Measurements from ENCODE around the gene CYB561.

The CYB561 gene

GRCh38 chr17:63418540-63418939 is 27.6 kb downstream of the CYB561 start:
- no peak for DNase-seq

DNA sequence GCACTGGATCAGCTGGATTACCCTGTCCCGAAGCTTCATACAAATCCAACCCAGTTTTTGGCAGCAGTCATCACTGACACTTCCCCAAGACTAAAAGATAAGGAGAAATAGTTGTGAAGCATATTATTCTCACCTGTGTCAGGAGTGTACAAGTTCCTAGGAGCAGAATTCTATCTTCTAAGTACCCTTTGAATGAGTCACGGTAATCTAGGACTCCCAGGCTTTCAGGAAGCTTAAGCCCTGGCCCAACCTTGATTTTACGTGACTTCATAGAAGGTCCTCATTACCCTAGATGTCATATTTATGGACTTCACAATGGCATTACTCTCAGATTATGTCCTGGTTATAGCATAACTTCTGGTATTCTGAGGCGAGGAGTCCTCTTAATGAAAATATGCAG is 31.9 kb downstream of the CYB561 start:
- no peak for DNase-seq

- DNase-seq = no peak
These were observed 33.0 kb downstream of the CYB561 start for GRCh38 chr17:63413128-63413527.

- DNase-seq = no peak
These were observed 33.9 kb downstream of the CYB561 start for GRCh38 chr17:63412234-63412633.

GRCh38 chr17:63407741-63408330 is 38.3 kb downstream of the CYB561 start:
- no peak for DNase-seq

DNA sequence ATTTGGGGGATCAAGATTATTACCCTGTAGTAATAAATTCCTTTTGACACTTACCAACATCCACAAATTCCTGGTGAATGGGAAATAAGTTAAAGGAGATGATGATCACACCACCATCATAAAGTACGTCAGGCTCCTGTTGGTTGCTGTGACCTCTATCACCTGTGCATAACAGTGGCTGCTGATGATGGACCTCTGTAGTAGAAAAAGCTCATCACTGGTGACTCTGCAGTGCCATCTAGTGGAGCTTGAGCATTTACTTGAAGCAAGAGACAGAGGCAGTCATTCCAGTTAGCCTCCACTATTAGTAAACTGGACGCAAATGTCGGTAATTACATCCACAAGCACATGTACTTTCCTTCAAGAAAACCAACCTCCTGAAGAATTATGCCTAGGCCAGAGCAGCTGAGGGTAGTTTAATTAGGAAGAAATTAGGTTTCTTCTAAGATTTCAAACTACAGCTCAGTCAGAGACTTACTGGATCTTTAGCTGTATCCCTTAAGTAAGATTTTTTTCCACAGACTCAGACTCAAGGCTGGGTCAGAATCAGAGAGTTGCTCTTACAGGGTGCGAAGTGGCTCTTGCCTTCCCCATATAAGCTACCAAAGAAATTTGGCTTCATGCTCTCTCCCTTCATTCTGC is 39.3 kb downstream of the CYB561 start:
- DNase-seq = peak in 33 of 51 donors; percentile 6 to 83 (median 50)

GRCh38 chr17:63405741-63406261 is 40.3 kb downstream of the CYB561 start:
- DNase-seq = peak in 1 of 51 donors; percentile 33

DNA sequence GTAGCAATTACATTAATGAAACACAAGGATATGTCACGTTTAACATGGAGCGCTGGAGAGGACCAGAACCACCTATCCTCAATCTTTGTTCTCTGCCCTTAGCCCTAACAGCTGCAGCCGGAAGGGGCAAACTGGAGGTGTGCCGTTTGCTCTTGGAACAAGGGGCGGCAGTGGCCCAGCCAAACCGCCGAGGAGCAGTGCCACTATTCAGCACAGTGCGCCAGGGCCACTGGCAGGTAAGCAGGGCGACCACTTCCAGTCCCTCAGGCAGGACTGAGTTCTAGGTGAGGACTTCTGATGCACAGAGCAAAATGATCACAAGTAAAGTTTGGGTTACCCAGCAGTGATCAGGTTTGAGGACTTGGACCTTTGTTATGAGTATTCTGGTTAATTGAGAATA is 41.1 kb downstream of the CYB561 start:
- DNase-seq = no peak

DNA sequence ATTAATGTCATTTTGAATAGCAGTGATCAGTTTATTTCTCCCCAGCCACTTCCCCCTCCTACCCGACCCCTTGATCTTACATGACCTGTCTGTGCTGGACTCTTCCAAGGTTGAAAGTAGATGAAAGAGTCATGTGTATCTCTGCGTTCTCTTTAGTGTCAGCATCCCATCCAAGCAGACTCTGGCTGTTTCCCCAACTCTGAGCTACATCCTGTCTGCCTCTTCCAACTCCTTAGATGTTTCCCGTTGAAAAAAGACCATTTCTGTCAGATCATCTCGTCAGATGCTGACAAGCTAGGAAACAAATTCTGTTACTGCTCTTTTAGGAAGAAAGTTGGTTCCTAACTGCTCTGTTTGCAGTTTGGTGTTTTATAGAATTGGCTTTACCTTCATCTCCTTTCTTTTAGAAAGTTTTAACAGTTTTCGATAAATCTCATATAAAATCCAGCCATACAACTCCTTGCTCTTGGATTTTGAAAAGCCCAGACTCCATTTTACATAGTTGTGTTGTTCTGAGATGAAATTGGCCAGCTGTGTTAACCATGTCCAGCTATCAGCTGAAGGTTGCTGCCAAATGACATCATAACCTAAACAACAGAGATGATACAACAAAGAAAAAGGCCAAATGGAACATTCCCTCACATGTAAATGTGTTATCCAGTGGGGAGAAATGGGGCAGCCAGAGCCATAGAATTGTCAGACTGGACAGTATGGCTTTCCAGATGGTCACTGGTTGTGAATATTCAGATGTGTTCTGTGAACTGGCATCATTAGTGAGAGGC is 43.5 kb downstream of the CYB561 start:
- peak in 1 of 51 donors; percentile 39 for DNase-seq

DNA sequence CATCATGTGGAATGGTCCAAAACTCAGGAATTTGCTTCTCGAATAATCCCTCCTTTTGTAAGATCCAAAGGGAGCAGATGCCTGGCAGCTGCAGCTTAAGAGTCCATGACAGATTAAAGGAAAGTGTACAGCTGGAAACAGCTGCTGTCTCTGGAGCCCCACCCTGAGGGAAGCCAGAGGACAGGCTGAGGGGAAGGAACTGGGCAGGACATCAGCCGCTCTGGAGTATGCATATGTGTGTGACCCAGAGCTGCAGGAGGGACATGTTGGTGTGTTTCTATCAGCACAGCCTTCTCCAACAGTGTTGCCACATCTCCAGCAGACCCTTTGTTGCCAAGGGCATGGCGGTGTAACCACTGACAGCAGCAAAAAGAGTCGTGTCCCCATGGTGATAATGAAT is 46.2 kb downstream of the CYB561 start:
- peak in 4 of 51 donors; percentile 5 to 33 (median 20) for DNase-seq

DNA sequence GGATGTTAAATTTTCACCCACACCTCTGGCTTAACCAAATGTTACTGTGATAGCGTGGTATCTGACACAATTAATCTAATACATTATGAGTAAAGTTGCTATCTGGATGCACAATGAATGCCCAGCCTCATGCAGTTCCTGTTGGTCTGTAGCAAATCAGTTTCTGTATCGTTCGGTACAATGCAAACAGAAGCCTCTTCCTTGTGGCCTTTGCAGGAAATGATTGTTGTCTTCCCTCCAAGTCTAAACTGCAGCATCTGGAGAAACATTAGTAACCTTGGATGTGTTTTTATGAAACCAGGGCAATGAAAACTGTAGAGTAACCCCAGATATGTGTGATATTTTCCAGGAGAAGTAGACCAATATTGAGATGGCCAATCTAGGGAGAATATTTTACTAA is 46.8 kb downstream of the CYB561 start:
- no peak for DNase-seq

- no peak for DNase-seq
These were observed 47.4 kb downstream of the CYB561 start for GRCh38 chr17:63398680-63399079.

- no peak for DNase-seq
These were observed 50.9 kb downstream of the CYB561 start for GRCh38 chr17:63395075-63395805.

DNA sequence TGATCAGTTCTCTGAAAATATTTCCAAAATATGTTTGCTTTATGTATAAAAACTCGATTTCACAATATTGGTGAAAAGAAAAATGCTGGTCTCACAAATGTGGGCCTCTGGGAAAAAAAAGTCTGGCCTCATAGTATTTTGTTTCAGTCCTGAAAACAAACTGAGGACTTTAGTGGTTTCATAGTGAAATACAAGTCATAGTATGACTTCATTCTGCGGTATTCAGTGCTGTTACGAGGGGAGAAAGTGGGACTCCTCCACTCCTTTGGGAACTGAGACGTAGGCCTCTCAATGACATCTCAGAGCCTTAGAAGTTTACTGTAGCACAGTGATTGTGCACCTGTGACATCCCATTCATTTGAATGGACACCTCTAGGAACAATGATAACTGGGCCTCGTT is 56.0 kb downstream of the CYB561 start:
- no peak for DNase-seq

DNA sequence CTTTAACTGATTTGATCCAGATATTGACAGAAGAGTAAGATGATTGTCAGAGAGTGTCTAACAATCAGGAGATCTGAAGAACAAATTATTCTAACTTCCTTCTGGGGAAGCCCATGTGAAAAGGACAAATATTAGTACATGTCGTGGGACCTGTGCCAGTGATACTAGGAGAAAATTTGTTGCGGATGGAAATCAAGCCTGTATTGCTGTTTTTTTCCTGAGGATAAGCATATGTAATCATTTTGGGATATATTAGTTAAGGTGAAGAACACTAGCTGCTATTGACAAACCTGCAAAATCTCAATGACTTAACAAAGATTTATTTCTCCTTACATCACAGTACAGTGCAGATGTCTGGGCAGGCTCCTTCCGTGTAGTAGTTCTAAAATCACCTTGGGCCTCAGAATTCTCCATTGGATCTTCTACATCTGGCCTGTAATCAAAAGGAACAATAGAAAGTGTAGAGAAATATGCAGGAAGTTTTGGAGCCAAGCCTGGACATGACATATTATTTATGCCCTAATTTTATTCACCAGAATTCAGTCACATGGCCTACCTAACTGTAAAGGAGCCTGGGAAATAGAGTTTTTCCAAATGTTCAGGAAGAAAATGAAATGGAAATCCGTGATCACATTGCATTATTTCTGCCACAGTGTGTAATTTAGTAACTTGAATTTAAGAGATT is 58.3 kb downstream of the CYB561 start:
- no peak for DNase-seq

GRCh38 chr17:63382826-63383225 is 63.3 kb downstream of the CYB561 start:
- no peak for DNase-seq
